Duodenal mucosa (tissue), 2 donors: ENCODE results near the gene NME3.
A peak's percentile ranks its signal among the peaks of the same experiment; 100 is the strongest.

Experiments
- H3K27ac ChIP-seq: one replicate; pipeline ENCODE4 v1.7.0; 2013; ENCODE audit warnings: low read depth, low read length
- H3K27me3 ChIP-seq, 2 donors: one replicate each; pipeline ENCODE4 v1.7.0; 2013; ENCODE audit warnings: low read length in 2 of 2, control low read depth in 1 of 2; ENCODE audit not compliant: insufficient read depth in 2 of 2, control insufficient read depth in 1 of 2
- H3K36me3 ChIP-seq, 2 donors: one replicate each; pipeline ENCODE4 v1.7.0; 2013; ENCODE audit warnings: low read length in 2 of 2, control low read depth in 1 of 2; ENCODE audit not compliant: insufficient read depth in 2 of 2, control insufficient read depth in 1 of 2
- H3K4me1 ChIP-seq, 2 donors: one replicate each; pipeline ENCODE4 v1.7.0; 2013; ENCODE audit warnings: low read length in 2 of 2, control low read depth in 1 of 2; ENCODE audit not compliant: insufficient read depth in 2 of 2, control insufficient read depth in 1 of 2
- H3K4me3 ChIP-seq, 2 donors: one replicate each; pipeline ENCODE4 v1.7.0; 2013; ENCODE audit warnings: low read length in 2 of 2, low read depth in 1 of 2
- H3K9ac ChIP-seq, 2 donors: one replicate each; pipeline ENCODE4 v1.7.0; 2013; ENCODE audit warnings: low read length in 2 of 2, low read depth in 1 of 2
- H3K9me3 ChIP-seq, 2 donors: one replicate each; pipeline ENCODE4 v1.7.0; 2013; ENCODE audit warnings: low read length in 2 of 2, control low read depth in 1 of 2; ENCODE audit not compliant: control insufficient read depth in 1 of 2

NME3 gene

GRCh38 chr16:1762196-1762878 lies 9.0 kb downstream of the NME3 start:
- Histone ChIP-seq H3K9ac (no peak overlapping the region), H3K4me1 (peaks cover 11 to 13% of the 10 kb centered on the region in 2 donors), H3K4me3 (no peak overlapping the region), H3K9me3 (no peaks in the 10 kb centered on the region), H3K36me3 (peaks cover 21 to 67% of the 10 kb centered on the region in 2 donors), H3K27ac (no peak overlapping the region), H3K27me3 (no peaks in the 10 kb centered on the region)

GRCh38 chr16:1761751-1762150 lies 9.6 kb downstream of the NME3 start:
- H3K4me1 ChIP-seq, result peaks cover 11 to 16% of the 10 kb centered on the region in 2 donors
- no peak overlapping the region for H3K9ac ChIP-seq
- no peaks in the 10 kb centered on the region for H3K27me3 ChIP-seq
- no peaks in the 10 kb centered on the region for H3K9me3 ChIP-seq
- H3K4me3 ChIP-seq, result no peak overlapping the region
- no peak overlapping the region for H3K27ac ChIP-seq
- peaks cover 21 to 63% of the 10 kb centered on the region in 2 donors for H3K36me3 ChIP-seq

DNA sequence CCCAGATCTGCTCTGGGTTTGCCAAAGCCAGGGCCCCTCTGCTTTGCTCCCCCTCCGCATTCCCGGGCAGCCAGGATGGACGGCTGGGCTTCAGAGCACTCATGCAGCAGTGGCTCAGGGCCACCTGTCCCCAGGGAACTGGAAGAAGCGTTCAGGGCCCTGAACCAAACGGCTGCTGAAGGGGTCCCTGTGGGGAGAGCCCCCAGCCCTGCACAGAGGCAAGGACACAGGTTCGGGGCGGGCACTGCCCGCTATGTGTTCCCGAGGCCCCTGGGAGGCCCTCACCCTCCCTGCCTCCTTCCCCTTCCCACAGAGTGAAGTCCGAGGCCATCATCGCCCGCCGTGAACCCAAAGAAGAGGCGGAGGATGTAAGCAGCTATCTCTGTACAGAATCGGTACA lies 10.4 kb downstream of the NME3 start:
- H3K36me3 ChIP-seq, result peaks cover 21 to 56% of the 10 kb centered on the region in 2 donors
- no peak overlapping the region for H3K4me3 ChIP-seq

DNA sequence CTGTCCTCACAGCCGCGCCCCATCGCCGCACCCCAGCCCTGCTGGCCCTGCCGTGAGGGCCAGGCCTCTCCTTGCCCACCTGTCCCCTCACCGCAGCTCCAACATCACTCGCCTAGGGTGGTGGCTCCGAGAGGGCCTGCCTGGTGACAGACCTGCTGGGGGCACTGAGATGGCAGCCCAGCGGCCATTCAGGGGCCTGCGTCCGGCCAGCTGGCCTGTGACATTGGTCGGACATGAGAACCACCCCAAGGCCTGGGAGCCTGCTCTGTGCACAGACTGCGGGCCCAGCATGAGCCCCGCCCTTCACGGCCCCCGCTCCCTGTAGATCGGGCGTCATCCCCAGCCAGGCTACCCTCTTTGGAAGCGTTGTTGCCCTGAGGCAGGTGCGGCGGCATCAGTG lies 11.8 kb downstream of the NME3 start:
- Histone ChIP-seq H3K4me3 (no peak overlapping the region), H3K4me1 (peaks cover 11 to 18% of the 10 kb centered on the region in 2 donors), H3K9ac (no peak overlapping the region), H3K27me3 (no peaks in the 10 kb centered on the region), H3K36me3 (peaks cover 12 to 51% of the 10 kb centered on the region in 2 donors), H3K9me3 (no peaks in the 10 kb centered on the region), H3K27ac (no peak overlapping the region)

More for the DNA sequence above, 10.4 kb downstream of the NME3 start:
- no peak overlapping the region for H3K9ac ChIP-seq
- H3K4me1 ChIP-seq, result peaks cover 11 to 18% of the 10 kb centered on the region in 2 donors
- H3K27me3 ChIP-seq, result no peaks in the 10 kb centered on the region
- H3K27ac ChIP-seq, result no peak overlapping the region
- H3K9me3 ChIP-seq, result no peaks in the 10 kb centered on the region

GRCh38 chr16:1758923-1759322 lies 12.4 kb downstream of the NME3 start:
- H3K9ac ChIP-seq, result no peak overlapping the region
- peaks cover 11 to 18% of the 10 kb centered on the region in 2 donors for H3K4me1 ChIP-seq
- peaks cover 10 to 50% of the 10 kb centered on the region in 2 donors for H3K36me3 ChIP-seq
- no peaks in the 10 kb centered on the region for H3K9me3 ChIP-seq
- H3K27me3 ChIP-seq, result no peaks in the 10 kb centered on the region
- H3K27ac ChIP-seq, result no peak overlapping the region
- no peak overlapping the region for H3K4me3 ChIP-seq

DNA sequence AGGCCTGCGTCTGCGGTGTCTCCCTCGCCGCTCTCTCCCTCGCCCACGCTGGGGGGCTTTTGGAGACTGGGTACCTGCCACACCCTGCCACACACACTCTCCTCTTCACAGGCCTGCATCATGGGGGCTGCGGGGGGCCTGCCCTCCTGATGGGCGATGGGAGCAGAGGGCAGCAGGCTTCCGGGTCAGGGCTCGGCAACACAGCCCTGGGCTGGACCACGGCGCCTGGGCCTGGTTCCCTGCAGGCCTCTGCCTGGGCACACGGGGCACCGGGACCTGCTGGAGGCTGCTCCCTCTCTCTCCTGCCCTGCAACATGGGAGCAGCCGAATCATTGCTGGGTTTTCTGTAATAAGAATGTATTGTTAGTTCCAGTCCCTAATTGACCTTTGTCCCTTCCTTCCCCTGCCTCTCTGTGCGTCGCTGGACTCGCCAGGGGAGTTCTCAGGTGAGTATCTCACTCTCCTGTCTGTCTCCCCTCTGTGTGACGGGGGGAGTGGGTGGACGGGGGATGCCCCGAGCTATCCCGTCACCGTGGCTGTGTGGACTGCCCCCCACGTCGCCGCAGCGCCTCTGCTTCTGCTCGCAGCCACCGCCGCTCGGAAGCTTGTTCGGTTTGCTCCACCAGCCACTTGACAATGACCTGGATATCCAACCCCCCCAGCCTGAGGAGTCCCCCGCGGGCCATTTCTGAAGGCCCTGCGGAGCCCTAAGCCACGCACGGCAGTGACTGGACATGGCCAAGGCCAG lies 13.5 kb downstream of the NME3 start:
- H3K27me3 ChIP-seq, result no peaks in the 10 kb centered on the region
- H3K4me1 ChIP-seq, result peaks cover 11 to 18% of the 10 kb centered on the region in 2 donors
- peak overlapping the region; percentile 40 for H3K4me3 ChIP-seq
- H3K9me3 ChIP-seq, result no peaks in the 10 kb centered on the region
- H3K9ac ChIP-seq, result peak overlapping the region in 1 of 2 donors; percentile 47
- no peak overlapping the region for H3K27ac ChIP-seq
- peaks cover 10 to 43% of the 10 kb centered on the region in 2 donors for H3K36me3 ChIP-seq

- Histone ChIP-seq H3K9me3 (no peaks in the 10 kb centered on the region), H3K4me3 (no peak overlapping the region), H3K27me3 (no peaks in the 10 kb centered on the region), H3K27ac (no peak overlapping the region), H3K36me3 (peaks cover 15 to 41% of the 10 kb centered on the region in 2 donors), H3K4me1 (peaks cover 11 to 18% of the 10 kb centered on the region in 2 donors), H3K9ac (no peak overlapping the region)
These were observed 17.1 kb downstream of the NME3 start for GRCh38 chr16:1754204-1754603.

GRCh38 chr16:1752853-1753252 lies 18.5 kb downstream of the NME3 start:
- H3K4me1 ChIP-seq, result peaks cover 6 to 10% of the 10 kb centered on the region in 2 donors
- H3K27ac ChIP-seq, result no peak overlapping the region
- H3K4me3 ChIP-seq, result no peak overlapping the region
- H3K9ac ChIP-seq, result no peak overlapping the region
- H3K9me3 ChIP-seq, result no peaks in the 10 kb centered on the region
- no peaks in the 10 kb centered on the region for H3K27me3 ChIP-seq
- H3K36me3 ChIP-seq, result peaks cover 17 to 54% of the 10 kb centered on the region in 2 donors

DNA sequence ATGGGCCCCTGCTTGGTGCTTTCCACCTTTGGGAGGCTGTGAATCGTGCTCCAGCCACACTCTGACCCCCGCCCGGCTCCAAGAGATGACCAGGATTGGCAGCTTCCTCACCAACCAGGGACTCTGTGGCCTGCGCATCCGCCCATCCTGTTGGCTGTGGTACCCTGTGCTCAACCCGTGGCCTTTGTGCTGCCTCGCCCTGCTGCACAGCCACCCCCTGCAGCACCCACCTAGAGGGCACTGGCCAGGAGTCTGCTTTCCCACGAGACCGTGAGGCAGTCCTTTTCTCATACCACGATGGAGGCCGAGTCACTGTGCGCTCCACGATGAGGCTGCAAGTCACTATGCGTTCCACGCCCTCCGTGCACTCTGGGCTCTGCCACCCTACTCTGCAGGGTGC lies 19.4 kb downstream of the NME3 start:
- Histone ChIP-seq H3K27ac (no peak overlapping the region), H3K4me1 (peaks cover 0 to 4% of the 10 kb centered on the region in 2 donors), H3K9me3 (no peaks in the 10 kb centered on the region), H3K27me3 (no peaks in the 10 kb centered on the region), H3K36me3 (peaks cover 20 to 63% of the 10 kb centered on the region in 2 donors), H3K4me3 (no peak overlapping the region), H3K9ac (no peak overlapping the region)
